ENCODE results near the gene PPP4R1. TPM values are rescaled to one million over a fixed set of nuclear protein-coding genes. Genes with fewer than 3 reads are reported as not detected.

Gene PPP4R1
- total RNA-seq, 1 experiment from 2014 or later: 65.2 TPM

DNA sequence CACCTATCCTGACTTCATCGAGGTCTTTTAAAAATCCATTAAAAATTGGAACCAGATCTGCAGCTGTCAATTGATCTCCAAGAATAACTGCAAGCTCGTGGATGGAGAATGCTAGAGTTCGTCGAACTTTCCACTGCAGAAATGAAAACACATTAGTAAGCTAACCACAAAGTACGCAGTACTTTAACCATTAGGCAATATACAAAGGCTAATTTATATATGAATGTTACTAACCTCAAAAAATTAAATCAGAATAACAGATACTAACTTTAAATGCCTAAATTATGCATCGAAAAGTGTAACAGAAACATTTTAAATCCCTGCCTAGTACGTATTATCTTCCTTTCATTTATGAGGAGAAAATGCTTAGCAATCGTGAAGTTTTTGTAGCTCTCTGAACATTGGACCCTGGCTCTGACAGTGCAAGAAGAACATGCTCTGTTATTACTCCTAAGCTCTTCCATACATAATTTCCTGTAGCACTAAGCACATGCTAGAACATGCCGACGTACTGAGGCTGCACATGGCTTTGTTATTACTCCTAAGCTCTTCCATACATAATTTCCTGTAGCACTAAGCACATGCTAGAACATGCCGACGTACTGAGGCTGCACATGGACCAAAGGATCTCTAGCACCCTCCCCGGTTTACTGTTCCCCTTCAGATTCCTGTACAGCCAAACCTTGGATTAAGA, 57.0 kb downstream of the PPP4R1 start:
- no TSS peak for BruUV-seq (replicated peaks)
- DNase-seq (ENCODE audit: low spot score): no peak
- CTCF ChIA-PET: no interaction called here
- H3K4me1 ChIP-seq (ENCODE audit: insufficient read depth, low read length, poor library complexity, severe bottlenecking): no peaks in the 10 kb centered on the region
- TF ChIP-seq, protein P1, sequence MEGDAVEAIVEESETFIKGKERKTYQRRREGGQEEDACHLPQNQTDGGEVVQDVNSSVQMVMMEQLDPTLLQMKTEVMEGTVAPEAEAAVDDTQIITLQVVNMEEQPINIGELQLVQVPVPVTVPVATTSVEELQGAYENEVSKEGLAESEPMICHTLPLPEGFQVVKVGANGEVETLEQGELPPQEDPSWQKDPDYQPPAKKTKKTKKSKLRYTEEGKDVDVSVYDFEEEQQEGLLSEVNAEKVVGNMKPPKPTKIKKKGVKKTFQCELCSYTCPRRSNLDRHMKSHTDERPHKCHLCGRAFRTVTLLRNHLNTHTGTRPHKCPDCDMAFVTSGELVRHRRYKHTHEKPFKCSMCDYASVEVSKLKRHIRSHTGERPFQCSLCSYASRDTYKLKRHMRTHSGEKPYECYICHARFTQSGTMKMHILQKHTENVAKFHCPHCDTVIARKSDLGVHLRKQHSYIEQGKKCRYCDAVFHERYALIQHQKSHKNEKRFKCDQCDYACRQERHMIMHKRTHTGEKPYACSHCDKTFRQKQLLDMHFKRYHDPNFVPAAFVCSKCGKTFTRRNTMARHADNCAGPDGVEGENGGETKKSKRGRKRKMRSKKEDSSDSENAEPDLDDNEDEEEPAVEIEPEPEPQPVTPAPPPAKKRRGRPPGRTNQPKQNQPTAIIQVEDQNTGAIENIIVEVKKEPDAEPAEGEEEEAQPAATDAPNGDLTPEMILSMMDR (conservative IDR thresholded peaks at IDR 0.05; ENCODE audit: low read depth, low read length): no peak
- TF ChIP-seq EZH2 (IDR thresholded peaks at IDR 0.05; ENCODE audit: borderline replicate concordance, low read depth, low read length, poor library complexity, severe bottlenecking): no peak
- POLR2A ChIA-PET (ENCODE audit: low non-redundant PET): no interaction called here
- H3K27ac ChIP-seq (ENCODE audit: low read depth, low read length, poor library complexity, severe bottlenecking): no peak overlapping the region
- H3K9me3 ChIP-seq (ENCODE audit: low read depth, low read length, poor library complexity, severe bottlenecking): peaks cover 3% of the 10 kb centered on the region
- intact Hi-C loops (cut with micrococcal nuclease; ENCODE audit: unreplicated experiment): no loop called here
- H3K36me3 ChIP-seq (ENCODE audit: insufficient read depth, low read length, poor library complexity, severe bottlenecking): peaks cover 48% of the 10 kb centered on the region
- H3K27me3 ChIP-seq (replicated peaks; ENCODE audit: insufficient read depth, low read depth, low read length, poor library complexity): no peaks in the 10 kb centered on the region
- H3K4me3 ChIP-seq (ENCODE audit: low read depth, low read length, poor library complexity, severe bottlenecking): no peak overlapping the region

DNA sequence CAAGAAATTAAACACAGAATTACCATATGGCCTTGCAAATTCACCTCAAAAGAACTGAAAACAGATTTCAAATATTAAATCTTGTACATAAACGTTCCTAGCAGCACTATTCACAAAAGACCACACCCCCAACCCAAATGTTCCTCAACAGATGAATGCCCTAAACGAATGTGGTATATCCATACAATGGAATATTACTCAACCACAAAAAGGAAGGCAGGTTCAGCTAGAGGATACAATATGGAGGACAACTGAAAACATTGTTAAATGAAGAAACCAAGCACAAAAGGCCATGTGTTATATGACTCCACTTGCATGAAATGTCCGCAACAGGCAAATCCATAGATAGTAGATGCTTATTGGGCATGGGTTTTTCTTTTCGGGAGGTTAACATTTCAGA, 61.7 kb downstream of the PPP4R1 start:
- Histone ChIP-seq H3K4me3 (ENCODE audit: low read depth, low read length, poor library complexity, severe bottlenecking) (no peak overlapping the region), H3K27ac (ENCODE audit: low read depth, low read length, poor library complexity, severe bottlenecking) (no peak overlapping the region), H3K9me3 (ENCODE audit: low read depth, low read length, poor library complexity, severe bottlenecking) (peaks cover 3% of the 10 kb centered on the region), H3K4me1 (ENCODE audit: insufficient read depth, low read length, poor library complexity, severe bottlenecking) (no peaks in the 10 kb centered on the region), H3K27me3 (replicated peaks; ENCODE audit: insufficient read depth, low read depth, low read length, poor library complexity) (no peaks in the 10 kb centered on the region), H3K36me3 (ENCODE audit: insufficient read depth, low read length, poor library complexity, severe bottlenecking) (peaks cover 64% of the 10 kb centered on the region)
- intact Hi-C loops (cut with micrococcal nuclease; ENCODE audit: unreplicated experiment): no loop called here
- no peak for TF ChIP-seq EZH2 (IDR thresholded peaks at IDR 0.05; ENCODE audit: borderline replicate concordance, low read depth, low read length, poor library complexity, severe bottlenecking)
- TF ChIP-seq, protein P1 (conservative IDR thresholded peaks at IDR 0.05; ENCODE audit: low read depth, low read length): no peak
- no TSS peak for BruUV-seq (replicated peaks)
- no peak for DNase-seq (ENCODE audit: low spot score)
- ChIA-PET CTCF (no interaction called here), POLR2A (ENCODE audit: low non-redundant PET) (no interaction called here)

DNA sequence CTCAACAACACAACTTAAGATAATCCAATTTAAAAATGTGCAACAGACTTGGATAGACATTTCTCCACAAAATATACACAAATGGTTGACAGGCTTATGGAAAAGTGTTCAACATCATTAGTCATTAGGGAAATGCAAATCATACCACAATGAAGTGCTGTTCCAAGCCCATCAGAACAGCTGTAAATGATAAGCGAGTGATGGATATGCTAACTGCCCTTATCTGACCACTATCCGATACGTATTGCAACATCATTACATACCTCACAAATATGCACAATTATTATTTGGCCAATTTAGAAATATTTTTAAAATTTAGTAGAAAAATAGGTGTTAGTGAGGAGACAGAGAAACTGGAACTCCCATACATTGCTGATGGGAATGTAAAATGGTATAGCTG, 62.2 kb downstream of the PPP4R1 start:
- H3K36me3 ChIP-seq (ENCODE audit: insufficient read depth, low read length, poor library complexity, severe bottlenecking): peaks cover 68% of the 10 kb centered on the region
- no peak overlapping the region for H3K4me3 ChIP-seq (ENCODE audit: low read depth, low read length, poor library complexity, severe bottlenecking)
- DNase-seq (ENCODE audit: low spot score): no peak
- intact Hi-C loops (cut with micrococcal nuclease; ENCODE audit: unreplicated experiment): no loop called here
- H3K27me3 ChIP-seq (replicated peaks; ENCODE audit: insufficient read depth, low read depth, low read length, poor library complexity): no peaks in the 10 kb centered on the region
- ChIA-PET POLR2A (ENCODE audit: low non-redundant PET) (no interaction called here), CTCF (no interaction called here)
- H3K27ac ChIP-seq (ENCODE audit: low read depth, low read length, poor library complexity, severe bottlenecking): no peak overlapping the region
- no TSS peak for BruUV-seq (replicated peaks)
- H3K4me1 ChIP-seq (ENCODE audit: insufficient read depth, low read length, poor library complexity, severe bottlenecking): no peaks in the 10 kb centered on the region
- peaks cover 3% of the 10 kb centered on the region for H3K9me3 ChIP-seq (ENCODE audit: low read depth, low read length, poor library complexity, severe bottlenecking)
- no peak for TF ChIP-seq EZH2 (IDR thresholded peaks at IDR 0.05; ENCODE audit: borderline replicate concordance, low read depth, low read length, poor library complexity, severe bottlenecking)
- TF ChIP-seq, protein P1 (conservative IDR thresholded peaks at IDR 0.05; ENCODE audit: low read depth, low read length): no peak

All from A673 (cell line).